Kidney capillary endothelial cell (primary cell): Measurements from ENCODE around the gene PLA2G2F.

Experiments
- DNase-seq: peaks from one replicate; pipeline ENCODE4 v3.0.0-alpha.2; 2018; ENCODE audit warnings: low spot score

Gene PLA2G2F

DNA sequence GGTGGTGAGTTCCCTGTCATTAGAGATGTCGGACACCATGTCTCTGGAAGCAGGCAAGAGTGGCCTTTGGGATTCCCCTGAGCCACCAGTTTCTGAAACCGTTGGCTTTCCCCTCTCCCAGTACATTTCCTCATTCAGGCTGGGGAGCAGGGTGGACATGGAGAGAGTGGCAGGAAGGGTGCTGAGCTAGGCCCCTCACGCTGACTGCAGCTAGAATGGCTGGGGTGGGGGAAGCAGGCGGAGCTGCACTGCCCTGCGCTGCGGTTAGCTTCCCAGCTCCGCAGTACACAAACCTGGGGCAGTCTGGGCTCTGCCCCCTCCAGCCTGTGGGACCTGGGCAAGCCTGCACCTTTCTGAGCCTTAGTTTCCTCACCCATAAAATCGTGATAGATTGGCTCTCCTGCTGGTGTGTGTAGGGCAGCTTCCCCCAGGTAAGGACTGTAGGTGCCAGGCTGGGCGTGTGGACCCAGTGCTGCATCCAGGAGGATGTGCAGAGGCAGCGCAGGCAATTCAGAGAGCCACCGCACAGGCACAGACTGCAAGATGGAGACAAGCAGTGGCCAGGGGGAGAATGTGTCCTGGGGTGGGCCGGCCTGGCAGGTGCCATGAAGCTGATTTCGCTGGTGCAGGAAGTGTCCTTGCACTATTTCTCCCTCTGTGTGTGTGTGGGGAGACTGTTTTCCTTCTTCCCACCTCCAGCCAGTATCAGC lies 3.0 kb downstream of the PLA2G2F start:
- no peak for DNase-seq

DNA sequence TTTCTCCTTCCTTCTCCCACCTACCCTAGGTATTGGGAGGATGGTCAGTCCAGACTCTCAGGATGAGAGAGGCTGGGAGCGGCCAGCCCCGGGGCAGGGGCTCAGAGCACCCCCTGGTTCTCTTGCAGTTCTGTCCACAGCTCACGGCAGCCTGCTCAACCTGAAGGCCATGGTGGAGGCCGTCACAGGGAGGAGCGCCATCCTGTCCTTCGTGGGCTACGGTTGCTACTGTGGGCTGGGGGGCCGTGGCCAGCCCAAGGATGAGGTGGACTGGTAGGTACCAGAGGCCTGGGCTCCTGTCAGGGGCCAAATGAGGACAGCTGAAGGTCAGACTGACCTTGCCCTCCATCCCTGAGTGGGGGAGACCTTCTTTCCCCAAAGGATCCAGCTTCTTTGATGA lies 4.2 kb downstream of the PLA2G2F start:
- DNase-seq, result no peak

DNA sequence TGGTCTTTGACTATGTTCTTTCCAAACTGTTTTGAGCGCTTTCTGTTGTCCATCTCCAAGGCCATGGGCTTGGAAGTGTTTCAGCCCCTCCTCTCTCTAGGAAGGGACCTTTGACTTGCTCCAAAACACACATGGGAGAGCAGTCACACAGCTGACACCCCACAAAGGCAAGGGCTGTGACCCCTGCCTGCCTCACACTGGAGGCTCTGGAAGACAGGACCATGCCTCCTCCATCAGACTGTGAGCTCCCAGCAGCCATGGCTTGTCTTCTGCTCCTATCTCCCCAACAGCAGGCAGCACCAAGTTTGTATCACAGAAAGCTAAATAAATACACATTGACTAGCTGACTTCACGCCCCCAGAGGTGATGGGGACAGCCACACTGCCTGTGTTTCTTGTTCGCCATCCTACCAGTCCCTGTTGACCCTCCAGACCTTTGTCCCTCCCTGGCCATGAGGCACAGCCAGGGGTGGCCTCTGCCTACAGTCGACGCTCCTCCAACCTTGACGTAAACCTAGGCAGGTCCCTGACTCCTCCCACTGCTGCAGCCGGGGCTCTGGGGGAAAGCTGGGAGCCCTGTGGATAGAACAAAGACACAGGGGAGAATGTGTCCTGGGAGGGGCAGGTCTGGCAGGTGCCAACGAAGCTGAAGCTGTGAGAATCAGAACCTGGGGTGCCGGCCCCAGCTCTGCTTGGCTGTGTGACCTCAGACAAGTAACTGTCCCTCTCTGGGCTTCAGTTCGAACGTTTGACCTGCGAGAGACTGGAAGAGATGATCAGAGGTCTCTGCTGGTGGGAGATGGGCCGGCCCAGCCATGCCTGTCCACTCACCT lies 4.8 kb downstream of the PLA2G2F start:
- DNase-seq, result no peak

DNA sequence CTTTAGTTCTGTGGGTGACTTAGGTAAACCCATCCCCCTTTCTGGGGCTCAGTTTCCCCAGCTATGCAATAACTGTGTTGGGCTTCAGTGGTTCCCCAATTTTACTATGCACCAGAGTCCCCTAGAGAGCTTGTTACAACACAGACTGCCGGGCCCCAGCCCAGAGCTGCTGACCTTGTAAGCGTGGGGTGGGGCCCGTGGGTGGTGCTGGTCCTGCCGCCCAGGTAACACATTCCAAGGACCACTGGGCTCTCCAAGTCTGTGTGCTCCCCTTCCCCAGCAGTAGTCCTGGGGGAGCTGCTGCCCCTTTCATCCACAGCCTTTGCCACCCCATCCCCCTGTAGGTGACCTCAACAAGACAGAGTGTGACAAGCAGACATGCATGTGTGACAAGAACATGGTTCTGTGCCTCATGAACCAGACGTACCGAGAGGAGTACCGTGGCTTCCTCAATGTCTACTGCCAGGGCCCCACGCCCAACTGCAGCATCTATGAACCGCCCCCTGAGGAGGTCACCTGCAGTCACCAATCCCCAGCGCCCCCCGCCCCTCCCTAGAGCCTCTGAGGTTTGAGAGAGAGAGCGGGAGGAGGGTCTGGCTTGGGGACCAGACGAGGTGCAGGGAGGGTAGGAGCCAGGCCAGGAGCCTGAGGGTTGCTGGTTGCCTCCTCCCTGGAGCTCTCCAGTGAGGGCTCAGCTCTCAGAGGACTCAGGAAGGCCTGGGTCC lies 8.9 kb downstream of the PLA2G2F start:
- no peak for DNase-seq

DNA sequence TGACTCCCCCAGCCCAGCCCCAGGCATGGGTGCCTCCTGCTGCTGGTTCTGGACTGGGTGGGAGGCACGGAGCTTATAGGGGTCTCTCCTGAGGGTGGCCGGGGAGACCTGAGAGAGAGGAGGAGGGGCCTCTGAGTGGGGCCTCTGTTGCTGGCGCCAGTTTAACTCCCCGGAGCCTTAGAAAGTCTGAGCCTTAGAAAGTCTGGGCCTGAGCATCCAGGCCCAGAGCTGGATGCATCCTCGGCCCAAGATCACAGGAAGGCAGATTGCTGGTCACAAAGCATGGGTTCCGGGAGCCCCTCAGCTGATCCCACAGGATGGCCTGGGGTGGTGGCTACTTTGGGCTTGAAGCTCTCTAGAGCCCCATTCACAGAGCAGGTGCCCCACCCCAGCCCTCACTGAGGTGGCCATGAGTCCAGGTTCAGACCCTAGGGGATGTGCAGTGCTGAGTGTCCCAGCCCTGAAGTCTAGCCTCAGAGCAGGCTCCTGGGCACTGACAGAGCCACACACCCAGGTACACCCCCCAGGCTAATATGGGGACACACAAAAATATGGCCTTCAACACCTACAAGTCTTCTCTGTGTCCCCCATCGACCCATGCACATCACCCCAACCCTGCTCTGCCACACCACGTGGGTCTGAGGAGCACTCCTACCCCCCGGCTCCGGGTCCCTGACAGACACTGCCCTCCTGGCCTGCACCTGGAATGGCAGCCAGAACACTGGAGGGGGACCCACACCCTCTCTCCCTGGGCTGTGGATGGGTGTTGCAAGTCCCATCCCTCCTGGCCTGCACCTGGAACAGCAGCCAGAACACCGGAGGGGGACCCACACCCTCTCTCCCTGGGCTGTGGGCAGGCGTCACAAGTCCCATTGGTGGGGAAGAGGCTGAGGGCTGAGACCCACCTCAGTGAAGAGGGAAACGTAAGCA lies 9.7 kb downstream of the PLA2G2F start:
- no peak for DNase-seq

DNA sequence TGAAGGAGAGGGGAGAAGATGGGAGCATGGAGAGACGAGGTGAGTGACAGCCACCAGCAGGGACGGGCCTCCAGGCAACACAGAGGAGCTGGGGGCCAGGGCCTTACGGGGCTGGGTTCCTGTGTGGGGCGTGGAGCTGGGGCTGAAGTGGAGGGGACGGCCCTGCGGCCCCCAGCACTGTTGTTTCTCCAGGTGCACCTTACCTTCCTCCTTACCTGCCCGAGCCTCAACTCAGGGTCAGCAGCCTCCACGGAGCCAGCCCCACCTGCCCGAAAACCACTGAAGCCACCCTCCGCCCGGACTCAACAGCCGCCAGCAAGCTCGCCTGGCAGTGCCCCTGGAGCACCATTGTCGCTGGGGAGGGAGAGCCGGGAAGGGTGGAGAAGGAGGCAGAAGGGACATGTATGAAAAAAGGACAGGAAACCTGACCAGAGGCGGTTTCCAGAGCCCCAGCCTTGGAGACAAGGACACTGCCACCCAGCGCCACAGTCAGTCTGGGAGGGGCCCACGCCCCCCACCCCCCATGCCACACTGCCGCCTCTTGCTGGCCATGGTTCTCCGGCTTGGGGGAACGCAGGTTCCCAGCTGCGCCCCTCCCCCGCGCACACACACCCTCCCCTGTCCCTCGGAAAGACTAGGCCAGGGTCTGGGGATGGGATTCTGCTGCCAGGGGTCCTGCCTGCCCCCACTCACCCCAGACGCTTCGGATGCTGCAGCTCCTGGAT lies 10.6 kb downstream of the PLA2G2F start:
- DNase-seq, result no peak

DNA sequence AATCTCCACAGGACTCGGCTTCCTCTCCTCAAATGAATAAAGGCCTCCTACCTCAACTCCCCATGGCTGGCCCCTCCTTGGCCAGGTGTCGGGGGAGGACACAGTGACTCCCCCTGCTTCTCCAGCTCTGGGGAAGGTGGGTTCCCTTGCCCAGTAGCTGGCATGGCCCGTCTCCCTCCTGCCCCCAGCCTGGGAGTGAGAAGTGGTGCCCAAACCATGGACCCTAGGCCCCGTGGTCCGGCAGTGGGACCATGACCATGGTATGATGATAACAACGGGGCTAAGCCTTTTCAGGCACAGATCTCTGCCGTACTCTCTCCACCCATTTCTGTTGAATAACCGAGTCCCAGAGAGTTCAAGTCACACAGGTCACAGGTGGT lies 11.2 kb downstream of the PLA2G2F start:
- no peak for DNase-seq

DNA sequence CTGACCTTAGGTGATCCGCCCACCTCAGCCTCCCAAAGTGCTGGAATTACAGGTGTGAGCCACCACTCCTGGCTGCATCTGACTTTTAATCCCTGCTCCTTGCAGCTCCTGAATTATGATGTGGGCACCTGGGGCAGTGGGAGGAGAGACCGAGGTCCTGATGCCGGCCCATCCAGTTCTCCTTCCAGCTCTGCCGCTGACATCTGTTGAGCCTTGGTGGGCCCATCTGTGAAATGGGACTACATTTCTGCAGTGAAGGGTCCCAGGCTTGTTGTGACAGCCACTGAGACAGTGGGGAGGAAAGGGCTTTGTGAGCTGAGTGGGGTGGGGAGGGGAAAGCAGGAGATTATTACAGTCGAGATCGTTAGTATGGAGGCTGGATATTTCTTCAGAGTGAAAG lies 11.8 kb downstream of the PLA2G2F start:
- no peak for DNase-seq

DNA sequence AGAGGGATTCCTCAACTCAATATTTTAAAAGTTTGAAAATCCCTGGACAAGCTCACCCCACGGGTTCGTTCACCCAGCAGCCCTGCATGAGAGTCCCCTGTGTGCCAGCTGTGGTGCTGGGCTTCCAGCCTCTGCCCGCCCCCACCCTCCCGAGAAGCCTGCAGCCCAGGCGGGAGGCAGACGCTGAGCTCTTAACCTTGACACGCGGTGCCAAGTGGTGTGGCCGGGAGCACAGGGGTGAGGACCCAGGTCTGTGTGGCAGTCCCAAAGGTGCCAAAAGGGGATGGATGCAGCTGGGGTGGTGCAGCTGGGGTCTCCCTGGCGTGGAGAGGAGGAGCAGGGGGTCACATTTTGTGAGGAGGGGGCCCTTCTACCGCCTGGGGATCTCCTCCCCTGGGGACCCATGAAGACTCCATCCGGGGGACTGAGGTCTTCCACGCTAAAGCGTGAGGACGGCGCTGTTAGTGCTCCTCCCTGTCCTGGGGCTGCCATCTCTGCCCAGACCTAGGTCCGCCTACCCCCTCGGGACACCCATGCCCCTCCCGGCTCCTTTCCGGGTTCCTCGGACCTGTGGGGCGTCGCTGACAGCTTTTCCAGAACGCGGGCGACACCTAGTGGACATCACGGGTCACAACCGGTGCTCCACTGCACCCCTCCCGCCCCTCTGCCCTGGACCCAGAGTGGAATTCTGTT lies 12.9 kb downstream of the PLA2G2F start:
- DNase-seq, result peak; percentile 68

DNA sequence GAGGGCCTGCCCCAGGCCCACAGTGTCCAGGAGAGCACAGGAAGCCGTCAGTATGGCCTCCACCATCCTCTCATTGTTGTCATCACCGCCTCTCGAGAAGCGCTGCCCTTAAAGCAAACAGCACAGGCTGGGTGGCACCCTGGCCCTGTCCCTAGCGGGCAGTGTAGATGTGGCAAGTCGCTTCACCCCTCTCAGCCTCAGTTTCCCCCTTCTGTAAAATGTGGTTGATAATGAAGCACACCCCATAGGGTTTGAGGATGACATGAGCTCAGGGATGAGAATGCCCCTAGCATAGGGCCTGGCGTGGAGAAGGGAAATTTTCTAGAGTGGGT lies 13.4 kb downstream of the PLA2G2F start:
- no peak for DNase-seq

DNA sequence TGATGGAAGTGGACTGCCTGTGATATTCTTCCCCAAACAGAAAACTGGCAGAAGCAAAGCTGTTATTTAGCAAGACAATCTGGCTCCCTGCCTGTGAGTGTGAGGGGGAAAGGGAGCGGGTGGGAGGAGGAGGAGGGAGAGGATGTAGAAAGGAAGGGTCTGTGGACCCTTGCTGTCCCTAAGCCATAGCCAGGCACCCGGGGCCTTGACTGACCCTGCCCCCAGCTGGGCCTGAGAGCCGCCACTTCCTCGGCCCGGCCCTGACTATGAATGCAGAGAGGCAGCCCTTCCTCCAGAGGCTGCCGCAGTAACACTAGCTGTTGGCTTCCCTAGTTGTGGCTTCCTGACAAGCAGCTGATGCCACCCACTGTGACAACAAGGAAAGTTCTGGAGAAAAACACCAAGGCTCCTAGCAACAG lies 13.9 kb downstream of the PLA2G2F start:
- no peak for DNase-seq

DNA sequence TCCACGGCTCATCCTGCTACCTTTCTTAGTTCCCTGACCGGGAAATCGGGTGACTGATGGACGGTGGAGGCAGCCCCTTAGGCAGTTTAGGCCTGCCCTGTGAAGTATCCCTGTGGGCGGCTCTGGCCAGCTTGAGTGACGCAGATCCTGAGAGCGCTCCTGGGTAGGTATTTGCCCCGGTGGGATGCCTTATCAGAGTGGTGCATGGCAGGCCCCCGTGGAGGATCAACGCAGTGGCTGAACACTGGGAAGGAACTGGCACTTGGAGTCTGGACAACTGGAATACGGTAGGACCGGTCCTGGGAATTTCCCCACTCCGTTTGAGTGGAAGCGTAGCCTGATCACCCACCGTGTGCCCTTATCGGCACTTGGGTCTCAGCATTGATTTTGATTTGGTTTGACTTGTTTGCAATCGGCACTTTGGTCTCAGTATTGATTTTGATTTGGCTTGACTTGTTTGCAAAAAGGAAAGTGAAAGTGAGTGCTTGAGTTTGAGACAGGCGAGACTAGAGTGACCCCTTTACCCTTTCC lies 15.2 kb downstream of the PLA2G2F start:
- no peak for DNase-seq

DNA sequence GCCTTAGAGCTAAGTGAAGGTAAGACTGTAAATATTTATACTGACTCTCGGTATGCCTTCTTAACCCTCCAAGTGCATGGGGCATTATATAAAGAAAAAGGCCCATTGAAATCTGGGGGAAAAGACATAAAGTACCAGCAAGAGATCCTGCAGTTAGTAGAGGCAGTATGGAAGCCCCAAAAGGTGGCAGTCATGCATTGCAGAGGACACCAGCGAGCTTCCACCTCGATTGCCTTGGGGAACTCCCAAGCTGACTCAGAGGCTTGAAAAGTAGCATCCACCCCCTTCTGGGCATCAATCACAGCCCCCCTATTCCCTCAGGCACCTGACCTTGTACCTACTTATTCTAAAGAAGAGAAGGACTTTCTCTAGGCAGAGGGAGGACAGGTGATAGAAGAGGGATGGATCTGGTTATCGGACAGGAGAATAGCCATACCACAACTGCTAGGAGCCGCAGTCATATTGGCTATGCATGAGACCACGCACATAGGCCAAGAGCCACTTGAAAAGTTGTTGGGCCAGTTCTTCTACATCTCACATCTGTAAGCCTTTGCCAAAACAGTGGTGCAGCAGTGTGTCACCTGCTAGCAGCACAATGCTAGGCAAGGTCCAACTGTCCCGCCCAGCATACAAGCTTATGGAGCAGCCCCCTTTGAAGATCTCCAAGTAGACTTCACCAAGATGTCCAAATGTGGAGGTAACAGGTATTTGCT lies 19.4 kb downstream of the PLA2G2F start:
- no peak for DNase-seq

DNA sequence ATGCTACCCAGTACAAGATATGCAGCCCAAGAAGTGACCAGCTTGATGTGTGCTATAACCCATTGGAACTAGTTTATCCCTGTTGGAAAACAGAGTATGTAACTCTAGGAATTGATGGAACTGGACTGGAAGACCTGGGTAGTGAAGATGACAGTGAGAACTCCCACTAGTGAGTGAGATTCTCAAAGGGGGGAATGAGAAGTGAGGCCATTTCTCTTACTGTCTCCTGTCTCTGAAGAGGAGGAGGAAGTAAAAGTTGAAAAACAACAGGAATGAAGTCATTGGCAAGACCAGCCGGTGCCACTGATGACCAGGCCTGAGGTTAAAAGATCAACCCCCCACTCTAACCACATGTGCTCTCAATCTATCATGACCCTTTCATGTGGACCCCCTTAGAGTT lies 20.9 kb downstream of the PLA2G2F start:
- no peak for DNase-seq

DNA sequence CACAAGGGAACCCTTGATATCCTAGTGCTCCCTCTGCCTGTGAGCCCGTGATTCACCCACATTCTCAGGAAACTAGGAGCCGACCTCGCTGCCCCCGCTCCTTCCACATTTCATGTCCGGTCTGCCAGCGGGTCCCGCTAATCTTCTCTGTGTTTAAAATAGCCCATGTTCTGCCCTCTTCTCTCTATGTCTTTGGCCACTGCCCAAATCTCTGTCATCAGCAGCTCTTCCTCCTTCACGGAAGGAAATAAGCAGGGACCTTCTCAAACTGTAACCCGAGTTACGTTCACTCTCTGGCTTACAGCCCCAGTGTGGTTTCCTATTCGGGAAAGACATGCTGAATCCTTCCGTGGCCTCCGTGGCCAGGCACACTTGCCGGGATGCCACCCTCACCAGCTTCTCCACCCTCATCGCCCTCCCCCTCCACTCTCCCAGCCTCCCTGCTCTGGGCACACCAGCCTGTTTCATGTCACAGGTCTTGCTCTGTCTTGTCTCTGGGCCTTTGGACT lies 25.6 kb downstream of the PLA2G2F start:
- DNase-seq, result peak; percentile 85

DNA sequence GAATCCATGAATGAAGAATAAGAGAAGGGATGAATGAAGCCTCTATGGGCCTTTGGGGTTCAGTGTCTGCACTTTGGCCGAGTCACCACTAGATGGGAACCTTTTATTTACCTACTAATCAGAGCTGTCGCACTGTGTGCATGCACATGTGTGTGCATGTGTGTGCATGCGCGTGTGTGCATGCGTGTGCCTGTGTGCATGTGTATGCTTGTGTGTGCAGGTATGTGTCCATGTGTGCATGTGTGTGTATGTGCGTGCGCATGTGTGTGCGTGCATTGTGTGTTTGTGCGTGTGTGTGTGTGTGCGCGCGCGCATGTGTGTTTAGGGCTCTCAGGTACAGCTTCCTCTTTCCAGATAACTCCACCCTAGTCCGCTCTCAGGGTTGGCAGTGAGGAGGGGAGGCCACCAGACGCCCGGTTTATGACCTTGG lies 26.4 kb downstream of the PLA2G2F start:
- DNase-seq, result no peak

DNA sequence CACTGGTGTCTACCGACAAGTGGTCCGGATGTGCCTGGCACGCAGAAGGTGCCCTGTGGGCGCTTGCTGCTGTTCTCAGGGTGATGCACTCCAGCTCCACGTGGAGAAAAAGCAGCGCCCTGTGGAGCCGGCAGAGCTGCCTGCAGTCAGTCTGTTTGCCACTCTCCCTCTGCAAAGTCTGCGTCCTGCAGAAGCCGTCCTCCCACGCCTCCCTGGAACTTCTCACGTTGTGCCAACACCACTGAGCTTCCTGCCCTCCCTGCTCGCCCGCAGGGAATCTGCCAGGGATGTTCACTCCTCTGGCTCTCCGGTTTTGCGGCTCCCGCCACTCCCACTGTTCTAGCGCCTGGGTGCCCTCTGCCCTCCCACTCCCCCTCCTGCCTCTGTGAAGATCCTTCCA lies 26.9 kb downstream of the PLA2G2F start:
- no peak for DNase-seq

DNA sequence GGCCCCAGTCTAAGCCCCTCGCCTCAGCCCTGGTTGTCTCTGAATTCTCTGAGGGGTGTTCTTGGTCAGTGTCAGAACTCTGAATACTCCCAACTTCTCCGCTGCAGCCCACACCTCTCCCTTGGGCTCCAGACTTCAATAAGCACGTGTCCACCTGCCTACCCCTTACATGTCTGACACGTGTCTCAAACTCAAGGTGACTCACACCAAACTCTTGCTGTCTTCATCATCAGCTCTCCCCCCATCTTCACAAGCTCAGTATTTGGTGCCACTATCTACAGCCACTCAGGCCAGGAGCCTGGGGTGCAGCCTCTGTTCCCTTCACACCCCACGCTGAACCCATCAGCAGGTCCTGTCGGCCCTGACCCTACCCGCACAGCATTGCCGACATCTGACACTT lies 28.0 kb downstream of the PLA2G2F start:
- no peak for DNase-seq
